A549 (cell line): ENCODE results near the gene CNIH3.

Source experiments
- BHLHE40 ChIP-seq: IDR thresholded peaks from 2 replicates; pipeline ENCODE4 v1.6.1; 2012; ENCODE audit warnings: low read depth, low read length, inconsistent platforms
- CEBPB ChIP-seq, 2 experiments: fragments of >200 bp in 1 of 2; sonication (Bioruptor Twin) in 1 of 2; formaldehyde crosslinking in 1 of 2; IDR thresholded peaks; 2 replicates each; pipeline ENCODE4 v1.6.1; 2012 to 2016
- CHD2 ChIP-seq: fragments of 150-350 bp; IDR thresholded peaks from 2 replicates; pipeline ENCODE4 v1.6.1; 2014; ENCODE audit warnings: low read length; ENCODE audit not compliant: partially characterized antibody
- CTCF ChIP-seq: fragments of >200 bp; sonication (Bioruptor Twin); formaldehyde crosslinking; IDR thresholded peaks from 3 replicates; pipeline ENCODE4 v1.5.1; 2016
- E2F6 ChIP-seq: IDR thresholded peaks from 2 replicates; pipeline ENCODE4 v1.6.1; 2012; ENCODE audit warnings: low read depth, borderline replicate concordance
- ESRRA ChIP-seq: fragments of 150-350 bp; IDR thresholded peaks from 2 replicates; pipeline ENCODE4 v1.6.1; 2014; ENCODE audit warnings: mild to moderate bottlenecking, low read length, borderline replicate concordance
- KDM1A ChIP-seq: fragments of 200-600 bp; sonication (generic); IDR thresholded peaks from 2 replicates; pipeline ENCODE4 v1.6.1; 2016; ENCODE audit warnings: low read depth, mild to moderate bottlenecking
- MAFK ChIP-seq: fragments of 450-650 bp; IDR thresholded peaks from 2 replicates; pipeline ENCODE4 v1.6.1; 2014; ENCODE audit not compliant: partially characterized antibody
- MYC ChIP-seq: IDR thresholded peaks from 2 replicates; pipeline ENCODE4 v1.6.1; 2012; ENCODE audit warnings: mild to moderate bottlenecking, inconsistent platforms, low read length, improper control_type of control experiment, borderline replicate concordance
- PBX3 ChIP-seq: IDR thresholded peaks from 2 replicates; pipeline ENCODE4 v1.6.1; 2012
- POLR2A ChIP-seq: IDR thresholded peaks from 2 replicates; pipeline ENCODE4 v1.6.1; 2012; ENCODE audit warnings: mild to moderate bottlenecking, low read length
- POLR2AphosphoS2 ChIP-seq: conservative IDR thresholded peaks from 2 replicates; pipeline ENCODE4 v1.6.1; 2012; ENCODE audit warnings: low read length, improper control_type of control experiment, inconsistent platforms
- SMC3 ChIP-seq: fragments of >200 bp; sonication (Bioruptor Twin); formaldehyde crosslinking; IDR thresholded peaks from 3 replicates; pipeline ENCODE4 v1.6.1; 2018; ENCODE audit warnings: inconsistent platforms
- USF2 ChIP-seq: fragments of 450-650 bp; IDR thresholded peaks from 2 replicates; pipeline ENCODE4 v1.6.1; 2014; ENCODE audit warnings: antibody characterized with exemption

- TF ChIP-seq CTCF (no peak), BHLHE40 (no peak), POLR2AphosphoS2 (no peak), POLR2A (no peak), MAFK (no peak), USF2 (no peak), KDM1A (no peak), ESRRA (no peak), CEBPB (IDR thresholded peaks at IDR 0.05) (no peak), MYC (no peak), PBX3 (no peak), SMC3 (no peak), E2F6 (no peak), CHD2 (no peak)
Observed at GRCh38 chr1:224594360-224594759, 21.8 kb upstream of the CNIH3 start.
